ENCODE measurements around the gene TAS2R30. TPM values are rescaled to one million over a fixed set of nuclear protein-coding genes. Genes with fewer than 3 reads are reported as not detected.

Gene TAS2R30
- total RNA-seq, 6 experiments from 2014 or later: 1.2 to 5.1 (median 2.0) TPM

GRCh38 chr12:11092128-11092527, 42.3 kb downstream of the TAS2R30 start, which contains the start of gene TAS2R43:
Gene TAS2R43 (minus strand): TSS chr12:11092313. CDS start chr12:11092229, 84 bp downstream.
- Histone ChIP-seq H3K4me3 (no peak within 1 kb of the TSS), H3K36me3 (no peaks in the 10 kb centered on the region), H3K9me3 (no peaks in the 10 kb centered on the region), H3K4me1 (no peaks in the 10 kb centered on the region), H3K27me3 (no peaks in the 10 kb centered on the region), H3K27ac (no peak within 1 kb of the TSS)
- DNase-seq (no peak), ATAC-seq (no peak)
- WGBS (ENCODE audit: insufficient coverage, low coverage, low lambda C conversion rate, missing lambda C conversion rate): 94% methylated on average over 5 of the region's 6 CpGs
- intact Hi-C loops (cut with DNase I): no loop called here
- TF ChIP-seq CTCF (IDR thresholded peaks at IDR 0.05) (no peak), POLR2A (IDR thresholded peaks at IDR 0.05) (no peak)

- no peak for TF ChIP-seq CTCF (IDR thresholded peaks at IDR 0.05)
- no peak for TF ChIP-seq POLR2A (IDR thresholded peaks at IDR 0.05)
- DNase-seq (no peak), ATAC-seq (no peak)
- Histone ChIP-seq H3K4me3 (no peak overlapping the region), H3K27ac (no peak overlapping the region), H3K4me1 (no peaks in the 10 kb centered on the region), H3K36me3 (no peaks in the 10 kb centered on the region), H3K27me3 (no peaks in the 10 kb centered on the region), H3K9me3 (no peaks in the 10 kb centered on the region)
- WGBS (ENCODE audit: insufficient coverage, low coverage, low lambda C conversion rate, missing lambda C conversion rate): 91% methylated on average over 4 of the region's 5 CpGs
- intact Hi-C loops (cut with DNase I): no loop called here
Observed at GRCh38 chr12:11089246-11089645, 45.2 kb downstream of the TAS2R30 start.

- Histone ChIP-seq H3K4me3 (no peak overlapping the region), H3K27me3 (no peaks in the 10 kb centered on the region), H3K4me1 (no peaks in the 10 kb centered on the region), H3K9me3 (no peaks in the 10 kb centered on the region), H3K36me3 (no peaks in the 10 kb centered on the region), H3K27ac (no peak overlapping the region)
- DNase-seq: no peak
- no peak for TF ChIP-seq CTCF (IDR thresholded peaks at IDR 0.05)
- no peak for TF ChIP-seq POLR2A (IDR thresholded peaks at IDR 0.05)
- intact Hi-C loops (cut with DNase I): no loop called here
- WGBS (ENCODE audit: insufficient coverage, low coverage, low lambda C conversion rate, missing lambda C conversion rate): 57% methylated on average over 3 of the region's 3 CpGs
- ATAC-seq: no peak
Observed at GRCh38 chr12:11085419-11085818, 49.0 kb downstream of the TAS2R30 start.

Small RNAs within 50 kb of the gene (small RNA-seq; reads per million reads assigned to genes)
- gene AC018630.1: 0 reads per million in 2 experiments

Other genes with a start within 250 kb of the TAS2R30 start
- gene TAS2R13, start 225.1 kb downstream of the TAS2R30 start, total RNA-seq: 1 to 10 TPM in 2 of 6 experiments, under 1 TPM in 4; 0.51 to 2.4 (median 0.81) TPM
- gene PRH2, start 205.4 kb downstream of the TAS2R30 start, total RNA-seq: not detected
- gene TAS2R14, start 195.4 kb downstream of the TAS2R30 start, total RNA-seq: 1 to 10 TPM in 3 of 6 experiments, under 1 TPM in 3; 0.81 to 4.2 (median 1.6) TPM
- 1 to 10 TPM in 2 of 6 experiments, under 1 TPM in 4; 0.60 to 1.7 (median 0.78) TPM for gene TAS2R50, start 147.7 kb downstream of the TAS2R30 start, total RNA-seq
- 1 to 10 TPM in 4 of 6 experiments, under 1 TPM in 2; 0.46 to 3.0 (median 1.6) TPM for gene TAS2R20, start 136.3 kb downstream of the TAS2R30 start, total RNA-seq
- gene TAS2R19, start 112.0 kb downstream of the TAS2R30 start, total RNA-seq: 1 to 10 TPM; 1.1 to 3.8 (median 1.8) TPM
- gene TAS2R31, start 103.2 kb downstream of the TAS2R30 start, total RNA-seq: 1 to 10 TPM in 5 of 6 experiments, under 1 TPM in 1; 0.95 to 4.9 (median 2.3) TPM
- 1 to 10 TPM in 3 of 6 experiments, under 1 TPM in 3; 0.51 to 2.6 (median 0.88) TPM for gene TAS2R46, start 72.3 kb downstream of the TAS2R30 start, total RNA-seq
- gene TAS2R43, start 42.3 kb downstream of the TAS2R30 start, total RNA-seq: 1 to 10 TPM in 2 of 6 experiments, under 1 TPM in 3, not detected in 1; 0.37 to 2.8 (median 0.49) TPM
- 1 to 10 TPM; 5.4 to 9.4 (median 6.3) TPM for gene SMIM10L1, start 36.5 kb upstream of the TAS2R30 start, total RNA-seq
- not detected for gene TAS2R42, start 52.3 kb upstream of the TAS2R30 start, total RNA-seq
- gene PRB3, start 135.1 kb upstream of the TAS2R30 start, total RNA-seq: not detected
- not detected for gene PRB4, start 175.8 kb upstream of the TAS2R30 start, total RNA-seq